ENCODE data around the gene HOMEZ. TPM values are rescaled to one million over a fixed set of nuclear protein-coding genes. Genes with fewer than 3 reads are reported as not detected.
A peak's percentile ranks its signal among the peaks of the same experiment; 100 is the strongest.

The HOMEZ gene
- total and polyA plus RNA-seq, 2 of the 8 experiments (the other 6 are each of a cell fraction or from before 2014, with no cell fraction given) = 9.1 to 15.9 TPM

DNA sequence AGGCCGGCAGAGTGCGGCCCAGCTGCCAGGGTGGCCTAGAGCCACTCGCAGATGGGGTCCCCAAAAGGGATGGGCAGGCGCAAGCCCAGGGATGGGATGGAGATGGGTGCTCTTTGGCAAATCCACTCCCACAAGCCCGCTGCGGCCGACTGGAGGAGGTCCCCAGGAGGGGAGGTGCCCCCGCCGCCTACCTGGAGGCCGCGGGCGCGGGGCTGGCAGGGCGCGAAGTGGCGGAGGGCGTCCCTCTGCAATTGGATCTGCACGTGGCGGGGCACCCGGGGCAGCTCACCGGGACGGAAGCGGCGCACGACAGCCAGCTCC, 16.0 kb upstream of the HOMEZ start (continued):
- TF ChIP-seq BCL11A (IDR thresholded peaks at IDR 0.05; ENCODE audit: low read depth in 2 of 2, low read length in 2 of 2) = no peak
- peak; percentile 57; the same call in 1 of the 2 replicates for TF ChIP-seq TAF1 (IDR thresholded peaks at IDR 0.05; ENCODE audit: low read depth, low read length)
- no peak for TF ChIP-seq SP1 (IDR thresholded peaks at IDR 0.05; ENCODE audit: low read depth, low read length)
- TF ChIP-seq HDAC2 (IDR thresholded peaks at IDR 0.05; ENCODE audit: borderline replicate concordance in 1 of 2, low read depth in 2 of 2, low read length in 2 of 2) = no peak
- TF ChIP-seq CBX5 (IDR thresholded peaks at IDR 0.05; ENCODE audit: low read depth, low read length) = no peak
- peak; percentile 17 for TF ChIP-seq ASH2L (IDR thresholded peaks at IDR 0.05; ENCODE audit: low read length)
- no peak for TF ChIP-seq POU5F1 (IDR thresholded peaks at IDR 0.05; ENCODE audit: low read depth, low read length)
- no peak for TF ChIP-seq MAFK (IDR thresholded peaks at IDR 0.05; ENCODE audit: low read depth, low read length)
- TF ChIP-seq ATF2 (IDR thresholded peaks at IDR 0.05; ENCODE audit: low read length) = no peak

Measured in H1 (cell line).